Stomach (tissue), 9 donors: ENCODE measurements around the gene RPL13. TPM values are rescaled to one million over a fixed set of nuclear protein-coding genes. Genes with fewer than 3 reads are reported as not detected.

Experiments used
- DNase-seq, 2 donors: peaks; one replicate each; pipeline versions ENCODE4 v3.0.0 to v3.0.0-alpha.2; 2013 to 2019
- H3K27ac ChIP-seq, 5 donors: fragments of 200-600 bp in 4 of 5; sonication (generic) in 4 of 5; one replicate each; pipeline ENCODE4 v1.5.1; 2013 to 2019; ENCODE audit warnings: mild to moderate bottlenecking in 1 of 5, moderate library complexity in 1 of 5
- H3K27me3 ChIP-seq, 3 donors: fragments of 200-600 bp; sonication (generic); one replicate each; pipeline ENCODE4 v1.5.1; 2017 to 2019; ENCODE audit warnings: mixed run types in 1 of 3
- H3K36me3 ChIP-seq, 4 donors: fragments of 200-600 bp; sonication (generic); 1 replicate in 3 of 4; 2 replicates in 1 of 4; pipeline ENCODE4 v1.5.1; 2016 to 2019
- H3K4me1 ChIP-seq, 4 donors: fragments of 200-600 bp; sonication (generic); one replicate each; pipeline ENCODE4 v1.5.1; 2016 to 2019
- H3K4me3 ChIP-seq, 4 donors: fragments of 200-600 bp; sonication (generic) in 3 of 4; one replicate each; pipeline ENCODE4 v1.5.1; 2016 to 2019; ENCODE audit warnings: mild to moderate bottlenecking in 1 of 4
- H3K9me3 ChIP-seq, 4 donors: fragments of 200-600 bp; sonication (generic); one replicate each; pipeline ENCODE4 v1.5.1; 2016 to 2019
- EP300 ChIP-seq: sonication (generic); formaldehyde crosslinking; IDR thresholded peaks from one replicate; pipeline ENCODE4 v1.6.1; 2017; ENCODE audit warnings: antibody characterized with exemption
- POLR2A ChIP-seq, 4 donors: fragments of 450-650 bp; IDR thresholded peaks; one replicate each; pipeline ENCODE4 v1.6.1; 2016; ENCODE audit warnings: antibody characterized with exemption in 4 of 4, control low read depth in 2 of 4, mild to moderate bottlenecking in 1 of 4, moderate library complexity in 1 of 4
- POLR2AphosphoS5 ChIP-seq, 3 donors: sonication (generic); formaldehyde crosslinking; IDR thresholded peaks; one replicate each; pipeline ENCODE4 v1.6.1; 2016; ENCODE audit warnings: antibody characterized with exemption in 3 of 3
- WGBS, 5 donors: extraction: QIAGEN DNeasy Blood & Tissue Kit in 3 of 5; methylation state at CpG; one replicate each; pipeline versions ENCODE4 v1.1.5 to v1.1.7; 2013 to 2018; 5-methylcytosine and 5-hydroxymethylcytosine counted together
- intact Hi-C: fragments of 100-400 bp; cut with DNase I; formaldehyde crosslinking; loops from one replicate; pipeline ENCODE4 v1.15.1; 2023; ENCODE audit warnings: low total_unique reads
- polyA plus RNA-seq, 3 donors: library from polyadenylated mRNA; stranded (reverse); fragments of 200-250 nt; gene quantifications; one replicate each; pipeline ENCODE4 v1.2.3, GENCODE V29; 2013
- total RNA-seq, 5 donors: library from RNA; depleted of rRNA; stranded (reverse); fragments of >200 nt; gene quantifications; one replicate each; pipeline versions ENCODE4 v1.1.0 to v1.2.3, GENCODE V29; 2014 to 2016
- TF ChIP-seq, protein P1 (sequence below), 7 experiments: fragments of 450-650 bp in 4 of 7; fragments of 200-600 bp in 3 of 7; sonication (generic) in 3 of 7; IDR thresholded peaks; one replicate each; pipeline ENCODE4 v1.5.1; 2016 to 2019; ENCODE audit warnings: antibody characterized with exemption in 7 of 7, control low read depth in 2 of 7, mild to moderate bottlenecking in 1 of 7
- donor health status: healthy with polysubstance abuse.
- donor health status: Bipolar disorder and iron deficiency.
- donor health status: healthy.

The RPL13 gene
- total and polyA plus RNA-seq, 8 donors: 2,053 to 10,054 (median 4,321) TPM

DNA sequence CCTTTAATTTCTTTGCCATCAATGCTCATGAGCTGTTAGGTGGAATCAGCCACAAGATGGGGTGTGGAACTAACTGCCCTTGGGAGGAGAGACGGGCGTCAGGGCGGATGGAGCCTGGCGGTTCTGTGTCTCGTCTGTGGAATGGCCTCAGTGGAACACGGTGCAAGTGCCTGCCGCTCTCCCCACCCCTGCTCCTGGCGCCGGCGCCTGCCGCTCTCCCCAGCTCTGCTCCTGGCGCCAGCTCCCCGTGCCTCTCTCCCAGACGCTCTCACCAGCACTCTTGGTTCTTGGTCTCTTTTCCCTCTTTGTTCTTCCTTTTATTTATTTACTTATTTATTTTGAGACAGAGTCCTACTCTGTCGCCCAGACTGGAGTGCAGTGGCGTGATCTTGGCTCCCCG is 13.2 kb upstream of the RPL13 start:
- peaks cover 40 to 94% (median 93%) of the 10 kb centered on the region in 4 donors for H3K36me3 ChIP-seq
- intact Hi-C loops: no loop called here
- peaks cover 0 to 19% (median 15%) of the 10 kb centered on the region in 4 donors for H3K4me1 ChIP-seq
- H3K4me3 ChIP-seq: no peak overlapping the region
- H3K9me3 ChIP-seq: no peaks in the 10 kb centered on the region
- DNase-seq: no peak
- H3K27ac ChIP-seq: no peak overlapping the region
- WGBS, 5 donors: 95 to 96% (median 96%) methylated on average over 17 of the region's 17 CpGs
- no peaks in the 10 kb centered on the region for H3K27me3 ChIP-seq
- no peak for TF ChIP-seq POLR2AphosphoS5 (IDR thresholded peaks at IDR 0.05)
- TF ChIP-seq, protein P1, sequence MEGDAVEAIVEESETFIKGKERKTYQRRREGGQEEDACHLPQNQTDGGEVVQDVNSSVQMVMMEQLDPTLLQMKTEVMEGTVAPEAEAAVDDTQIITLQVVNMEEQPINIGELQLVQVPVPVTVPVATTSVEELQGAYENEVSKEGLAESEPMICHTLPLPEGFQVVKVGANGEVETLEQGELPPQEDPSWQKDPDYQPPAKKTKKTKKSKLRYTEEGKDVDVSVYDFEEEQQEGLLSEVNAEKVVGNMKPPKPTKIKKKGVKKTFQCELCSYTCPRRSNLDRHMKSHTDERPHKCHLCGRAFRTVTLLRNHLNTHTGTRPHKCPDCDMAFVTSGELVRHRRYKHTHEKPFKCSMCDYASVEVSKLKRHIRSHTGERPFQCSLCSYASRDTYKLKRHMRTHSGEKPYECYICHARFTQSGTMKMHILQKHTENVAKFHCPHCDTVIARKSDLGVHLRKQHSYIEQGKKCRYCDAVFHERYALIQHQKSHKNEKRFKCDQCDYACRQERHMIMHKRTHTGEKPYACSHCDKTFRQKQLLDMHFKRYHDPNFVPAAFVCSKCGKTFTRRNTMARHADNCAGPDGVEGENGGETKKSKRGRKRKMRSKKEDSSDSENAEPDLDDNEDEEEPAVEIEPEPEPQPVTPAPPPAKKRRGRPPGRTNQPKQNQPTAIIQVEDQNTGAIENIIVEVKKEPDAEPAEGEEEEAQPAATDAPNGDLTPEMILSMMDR (IDR thresholded peaks at IDR 0.05): no peak
- no peak for TF ChIP-seq POLR2A (IDR thresholded peaks at IDR 0.05)
- TF ChIP-seq EP300: no peak

DNA sequence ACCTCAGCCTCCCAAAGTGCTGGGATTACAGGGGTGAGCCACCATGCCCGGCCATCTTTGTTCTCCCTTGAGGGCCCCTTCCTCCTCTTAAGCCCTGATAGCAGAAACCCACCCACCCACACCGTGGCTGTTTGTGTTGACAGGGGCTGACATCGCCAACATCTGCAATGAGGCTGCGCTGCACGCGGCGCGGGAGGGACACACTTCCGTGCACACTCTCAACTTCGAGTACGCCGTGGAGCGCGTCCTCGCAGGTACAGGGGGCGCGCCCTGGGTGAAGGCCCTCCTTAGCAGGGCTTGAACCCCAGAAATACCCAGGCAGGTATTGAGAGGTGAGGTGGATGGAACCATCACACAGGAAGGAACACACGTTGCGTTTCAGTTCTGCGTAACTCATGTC is 12.6 kb upstream of the RPL13 start:
- intact Hi-C loops: no loop called here
- WGBS, 5 donors: 95 to 98% (median 96%) methylated on average over 20 of the region's 20 CpGs
- H3K4me1 ChIP-seq: peaks cover 0 to 19% (median 15%) of the 10 kb centered on the region in 4 donors
- H3K9me3 ChIP-seq: no peaks in the 10 kb centered on the region
- peaks cover 41 to 95% (median 94%) of the 10 kb centered on the region in 4 donors for H3K36me3 ChIP-seq
- no peak overlapping the region for H3K4me3 ChIP-seq
- H3K27me3 ChIP-seq: no peaks in the 10 kb centered on the region
- H3K27ac ChIP-seq: no peak overlapping the region
- no peak for TF ChIP-seq EP300
- TF ChIP-seq POLR2A (IDR thresholded peaks at IDR 0.05): no peak
- TF ChIP-seq POLR2AphosphoS5 (IDR thresholded peaks at IDR 0.05): no peak
- TF ChIP-seq, protein P1 (IDR thresholded peaks at IDR 0.05): no peak
- DNase-seq: no peak

DNA sequence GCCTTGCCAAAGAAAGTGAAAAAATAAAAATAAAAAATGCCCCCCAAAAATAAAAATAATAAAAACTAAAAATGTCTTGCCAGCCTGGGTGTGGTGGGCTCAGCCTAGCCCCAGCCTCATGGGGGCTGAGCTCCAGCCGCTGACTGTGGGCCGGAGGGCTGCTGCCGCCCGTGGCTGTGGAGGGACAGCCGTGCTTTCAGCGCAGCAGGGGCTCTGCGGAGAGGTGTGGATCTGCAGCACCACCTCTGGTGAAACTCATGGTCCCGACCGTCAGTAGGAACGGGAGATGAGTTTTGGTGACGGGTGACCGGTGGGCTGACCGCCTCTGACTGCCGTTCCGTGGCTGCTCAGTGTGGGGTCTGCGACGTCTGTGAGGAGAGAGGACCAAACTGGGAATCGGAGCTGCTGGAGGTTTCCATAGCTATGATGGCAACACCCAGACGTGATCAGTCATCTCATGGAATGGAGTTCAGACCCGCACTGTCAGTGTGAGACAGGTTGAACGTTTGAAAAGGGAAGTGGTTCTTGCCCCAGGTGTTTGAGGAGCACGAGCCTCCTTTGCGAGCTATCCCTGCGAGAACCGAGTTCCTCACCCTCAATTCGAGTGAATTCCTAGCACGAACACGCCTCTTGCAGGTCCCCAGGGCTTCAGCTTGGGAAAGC is 12.0 kb upstream of the RPL13 start:
- no peak overlapping the region for H3K27ac ChIP-seq
- H3K27me3 ChIP-seq: no peaks in the 10 kb centered on the region
- TF ChIP-seq, protein P1 (IDR thresholded peaks at IDR 0.05): no peak
- TF ChIP-seq EP300 (no peak), POLR2A (IDR thresholded peaks at IDR 0.05) (no peak), POLR2AphosphoS5 (IDR thresholded peaks at IDR 0.05) (no peak)
- H3K36me3 ChIP-seq: peaks cover 44 to 100% (median 100%) of the 10 kb centered on the region in 4 donors
- H3K4me1 ChIP-seq: peaks cover 0 to 19% (median 15%) of the 10 kb centered on the region in 4 donors
- no peaks in the 10 kb centered on the region for H3K9me3 ChIP-seq
- intact Hi-C loops: no loop called here
- whole genome bisulfite sequencing, 5 donors: 84 to 92% (median 90%) methylated on average over 28 of the region's 28 CpGs
- no peak overlapping the region for H3K4me3 ChIP-seq
- DNase-seq: no peak

DNA sequence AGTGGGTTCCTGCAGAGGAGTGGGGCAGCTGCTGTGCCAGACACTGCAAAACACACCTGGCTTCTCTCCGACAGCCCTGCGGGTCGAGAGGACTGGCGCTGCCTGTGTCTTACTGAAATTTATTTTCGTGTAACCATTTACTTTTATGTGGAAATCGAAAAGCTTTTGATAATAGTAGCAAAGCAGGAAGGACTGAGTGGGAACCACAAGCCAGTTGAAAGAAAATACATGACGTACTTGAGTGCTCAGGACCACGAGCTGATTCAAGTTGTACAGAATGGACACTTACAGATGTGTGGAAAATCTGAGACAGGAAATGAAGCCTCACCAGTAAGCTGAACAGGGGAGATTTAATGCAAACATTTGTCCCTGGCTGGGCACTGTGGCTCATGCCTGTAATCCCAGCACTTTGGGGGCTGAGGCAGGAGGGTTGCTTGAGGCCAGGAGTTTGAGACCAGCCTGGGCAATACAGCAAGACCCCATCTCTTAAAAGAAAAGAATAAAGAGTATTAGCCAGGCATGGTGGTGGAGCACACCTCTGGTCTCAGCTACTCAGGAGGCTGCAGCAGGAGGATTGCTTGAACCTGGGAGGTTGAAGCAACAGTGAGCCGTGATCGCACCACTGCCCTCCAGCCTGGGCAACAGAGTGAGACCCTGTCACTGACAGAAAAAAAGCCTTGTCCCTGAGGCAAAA is 11.3 kb upstream of the RPL13 start:
- no peak overlapping the region for H3K27ac ChIP-seq
- intact Hi-C loops: no loop called here
- TF ChIP-seq, protein P1 (IDR thresholded peaks at IDR 0.05): no peak
- TF ChIP-seq POLR2AphosphoS5 (IDR thresholded peaks at IDR 0.05) (no peak), POLR2A (IDR thresholded peaks at IDR 0.05) (no peak), EP300 (no peak)
- WGBS, 5 donors: 82 to 91% (median 90%) methylated on average over 10 of the region's 10 CpGs
- no peak overlapping the region for H3K4me3 ChIP-seq
- H3K27me3 ChIP-seq: no peaks in the 10 kb centered on the region
- H3K9me3 ChIP-seq: no peaks in the 10 kb centered on the region
- H3K4me1 ChIP-seq: peaks cover 0 to 19% (median 15%) of the 10 kb centered on the region in 4 donors
- no peak for DNase-seq
- peaks cover 48 to 100% (median 100%) of the 10 kb centered on the region in 4 donors for H3K36me3 ChIP-seq
